GM12878 (cell line): ENCODE measurements around the gene WWOX. TPM values are rescaled to one million over a fixed set of nuclear protein-coding genes. Genes with fewer than 3 reads are reported as not detected.

Experiments used
- DPF2 ChIP-seq: fragments of 450-650 bp; IDR thresholded peaks from 2 replicates; pipeline ENCODE4 v1.6.1; 2017; ENCODE audit warnings: mild to moderate bottlenecking
- GABPA ChIP-seq: IDR thresholded peaks from 2 replicates; pipeline ENCODE4 v1.6.1; 2014; ENCODE audit warnings: antibody characterized with exemption, low read depth, mild to moderate bottlenecking, inconsistent platforms
- SREBF2 ChIP-seq: IDR thresholded peaks from 2 replicates; pipeline ENCODE4 v1.6.1; 2012; ENCODE audit warnings: mild to moderate bottlenecking, low read length
- ZNF217 ChIP-seq: fragments of 450-650 bp; IDR thresholded peaks from 2 replicates; pipeline ENCODE4 v1.6.1; 2017; ENCODE audit warnings: antibody characterized with exemption, mild to moderate bottlenecking
- ZSCAN29 ChIP-seq: fragments of 450-650 bp; IDR thresholded peaks from 2 replicates; pipeline ENCODE4 v1.6.1; 2017; ENCODE audit warnings: mild to moderate bottlenecking, moderate library complexity
- polyA plus RNA-seq, 11 experiments: library from polyadenylated mRNA; depleted of rRNA in 4 of 11; unstranded in 6 of 11; stranded (reverse) in 5 of 11; fragments of >200 nt; fragmentation: Nextera tagmentation in 4 of 11; fragmentation: Illumina TruSeq in 1 of 11; extraction: Ambion mirVana in 4 of 11; extraction: Trizol in 1 of 11; gene quantifications; 1 replicate in 1 of 11; 2 replicates in 10 of 11; pipeline versions ENCODE4 v1.2.1 to v1.2.3, GENCODE V29; 2011 to 2016; ENCODE audit warnings: inconsistent platforms in 2 of 11, missing spikeins in 2 of 11, low read depth in 1 of 11
- total RNA-seq, 4 experiments: library from RNA; depleted of rRNA in 3 of 4; stranded (reverse); fragments of >200 nt in 3 of 4; fragmentation: Illumina TruSeq in 1 of 4; extraction: Trizol in 1 of 4; gene quantifications; 2 replicates each; pipeline versions ENCODE4 v1.2.1 to v1.2.3, GENCODE V29; 2013 to 2021
- TF ChIP-seq, protein P1 (sequence below): IDR thresholded peaks from 2 replicates; pipeline ENCODE4 v1.6.1; 2011; ENCODE audit warnings: borderline replicate concordance, low read depth, mild to moderate bottlenecking, moderate library complexity, mixed read lengths, low read length; ENCODE audit not compliant: insufficient read depth; ENCODE audit errors: extremely low read length
- TF ChIP-seq, protein P2 (sequence below): fragments of 450-650 bp; IDR thresholded peaks from 2 replicates; pipeline ENCODE4 v1.6.1; 2017; ENCODE audit warnings: borderline replicate concordance
- TF ChIP-seq, protein P3 (sequence below): fragments of 450-650 bp; formaldehyde crosslinking; IDR thresholded peaks from 2 replicates; pipeline ENCODE4 v1.4.0; 2020; ENCODE audit warnings: mild to moderate bottlenecking, moderate library complexity

The WWOX gene
- total and polyA plus RNA-seq, 10 of the 15 experiments (the other 5 are each of a cell fraction or from before 2014, with no cell fraction given): 2.8 to 24.4 (median 17.8) TPM

DNA sequence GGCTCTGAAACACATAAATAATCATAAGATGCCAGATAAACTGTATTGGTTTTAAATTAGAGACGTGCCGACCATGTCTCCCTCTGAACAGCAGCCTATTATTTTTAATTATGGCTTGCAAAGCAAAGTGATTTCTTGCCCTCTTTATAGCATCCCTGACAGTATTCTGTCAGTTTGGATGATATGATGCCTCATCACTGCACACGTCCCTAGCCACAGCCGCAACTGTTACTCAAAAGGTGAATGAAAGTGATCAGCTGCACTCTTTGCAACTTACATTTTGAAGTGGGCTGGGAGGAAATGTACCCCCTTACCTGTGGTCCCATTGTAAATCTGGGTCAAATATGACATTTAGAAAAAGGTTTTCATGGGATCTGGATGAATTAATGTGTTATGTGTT, 1111.2 kb downstream of the WWOX start (continued):
- TF ChIP-seq, protein P1, sequence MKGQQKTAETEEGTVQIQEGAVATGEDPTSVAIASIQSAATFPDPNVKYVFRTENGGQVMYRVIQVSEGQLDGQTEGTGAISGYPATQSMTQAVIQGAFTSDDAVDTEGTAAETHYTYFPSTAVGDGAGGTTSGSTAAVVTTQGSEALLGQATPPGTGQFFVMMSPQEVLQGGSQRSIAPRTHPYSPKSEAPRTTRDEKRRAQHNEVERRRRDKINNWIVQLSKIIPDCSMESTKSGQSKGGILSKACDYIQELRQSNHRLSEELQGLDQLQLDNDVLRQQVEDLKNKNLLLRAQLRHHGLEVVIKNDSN: no peak
- TF ChIP-seq, protein P2, sequence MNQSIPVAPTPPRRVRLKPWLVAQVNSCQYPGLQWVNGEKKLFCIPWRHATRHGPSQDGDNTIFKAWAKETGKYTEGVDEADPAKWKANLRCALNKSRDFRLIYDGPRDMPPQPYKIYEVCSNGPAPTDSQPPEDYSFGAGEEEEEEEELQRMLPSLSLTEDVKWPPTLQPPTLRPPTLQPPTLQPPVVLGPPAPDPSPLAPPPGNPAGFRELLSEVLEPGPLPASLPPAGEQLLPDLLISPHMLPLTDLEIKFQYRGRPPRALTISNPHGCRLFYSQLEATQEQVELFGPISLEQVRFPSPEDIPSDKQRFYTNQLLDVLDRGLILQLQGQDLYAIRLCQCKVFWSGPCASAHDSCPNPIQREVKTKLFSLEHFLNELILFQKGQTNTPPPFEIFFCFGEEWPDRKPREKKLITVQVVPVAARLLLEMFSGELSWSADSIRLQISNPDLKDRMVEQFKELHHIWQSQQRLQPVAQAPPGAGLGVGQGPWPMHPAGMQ: no peak
- TF ChIP-seq ZSCAN29 (no peak), DPF2 (no peak), ZNF217 (no peak), GABPA (no peak), SREBF2 (no peak)
- TF ChIP-seq, protein P3, sequence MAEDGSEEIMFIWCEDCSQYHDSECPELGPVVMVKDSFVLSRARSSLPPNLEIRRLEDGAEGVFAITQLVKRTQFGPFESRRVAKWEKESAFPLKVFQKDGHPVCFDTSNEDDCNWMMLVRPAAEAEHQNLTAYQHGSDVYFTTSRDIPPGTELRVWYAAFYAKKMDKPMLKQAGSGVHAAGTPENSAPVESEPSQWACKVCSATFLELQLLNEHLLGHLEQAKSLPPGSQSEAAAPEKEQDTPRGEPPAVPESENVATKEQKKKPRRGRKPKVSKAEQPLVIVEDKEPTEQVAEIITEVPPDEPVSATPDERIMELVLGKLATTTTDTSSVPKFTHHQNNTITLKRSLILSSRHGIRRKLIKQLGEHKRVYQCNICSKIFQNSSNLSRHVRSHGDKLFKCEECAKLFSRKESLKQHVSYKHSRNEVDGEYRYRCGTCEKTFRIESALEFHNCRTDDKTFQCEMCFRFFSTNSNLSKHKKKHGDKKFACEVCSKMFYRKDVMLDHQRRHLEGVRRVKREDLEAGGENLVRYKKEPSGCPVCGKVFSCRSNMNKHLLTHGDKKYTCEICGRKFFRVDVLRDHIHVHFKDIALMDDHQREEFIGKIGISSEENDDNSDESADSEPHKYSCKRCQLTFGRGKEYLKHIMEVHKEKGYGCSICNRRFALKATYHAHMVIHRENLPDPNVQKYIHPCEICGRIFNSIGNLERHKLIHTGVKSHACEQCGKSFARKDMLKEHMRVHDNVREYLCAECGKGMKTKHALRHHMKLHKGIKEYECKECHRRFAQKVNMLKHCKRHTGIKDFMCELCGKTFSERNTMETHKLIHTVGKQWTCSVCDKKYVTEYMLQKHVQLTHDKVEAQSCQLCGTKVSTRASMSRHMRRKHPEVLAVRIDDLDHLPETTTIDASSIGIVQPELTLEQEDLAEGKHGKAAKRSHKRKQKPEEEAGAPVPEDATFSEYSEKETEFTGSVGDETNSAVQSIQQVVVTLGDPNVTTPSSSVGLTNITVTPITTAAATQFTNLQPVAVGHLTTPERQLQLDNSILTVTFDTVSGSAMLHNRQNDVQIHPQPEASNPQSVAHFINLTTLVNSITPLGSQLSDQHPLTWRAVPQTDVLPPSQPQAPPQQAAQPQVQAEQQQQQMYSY: no peak
